PFSK-1 (cell line): ENCODE results near the gene HNRNPAB.

Experiments used
- TAF1 ChIP-seq: IDR thresholded peaks from 2 replicates; pipeline ENCODE4 v1.6.1; 2012; ENCODE audit warnings: low read length, control low read depth, borderline replicate concordance; ENCODE audit not compliant: insufficient read depth
- TF ChIP-seq, protein P1 (sequence below), 2 experiments: IDR thresholded peaks; 2 replicates each; pipeline versions ENCODE4 v1.6.1 to v1.8.0; 2011 to 2012; ENCODE audit warnings: low read depth in 2 of 2, low read length in 2 of 2, control low read depth in 1 of 2, inconsistent platforms in 1 of 2, mild to moderate bottlenecking in 1 of 2, moderate library complexity in 1 of 2; ENCODE audit not compliant: insufficient read depth in 1 of 2

DNA sequence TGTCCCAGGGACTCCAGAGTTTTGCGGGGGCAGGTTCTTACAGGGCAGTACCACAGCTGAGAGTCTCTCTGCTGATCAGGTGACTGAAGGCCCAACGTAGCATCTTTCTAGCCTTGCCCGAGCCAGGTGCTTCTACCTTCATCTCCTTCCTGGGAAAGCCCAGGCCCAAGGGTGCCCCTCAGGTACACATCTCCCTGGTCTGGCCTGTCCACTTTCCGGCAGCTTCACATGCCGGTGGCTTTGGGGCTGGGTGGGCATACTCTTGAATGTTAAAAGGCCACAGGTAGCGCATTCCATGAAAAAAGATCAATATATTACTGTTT lies 33.9 kb downstream of the HNRNPAB start:
- TF ChIP-seq TAF1, result no peak
- TF ChIP-seq, protein P1, sequence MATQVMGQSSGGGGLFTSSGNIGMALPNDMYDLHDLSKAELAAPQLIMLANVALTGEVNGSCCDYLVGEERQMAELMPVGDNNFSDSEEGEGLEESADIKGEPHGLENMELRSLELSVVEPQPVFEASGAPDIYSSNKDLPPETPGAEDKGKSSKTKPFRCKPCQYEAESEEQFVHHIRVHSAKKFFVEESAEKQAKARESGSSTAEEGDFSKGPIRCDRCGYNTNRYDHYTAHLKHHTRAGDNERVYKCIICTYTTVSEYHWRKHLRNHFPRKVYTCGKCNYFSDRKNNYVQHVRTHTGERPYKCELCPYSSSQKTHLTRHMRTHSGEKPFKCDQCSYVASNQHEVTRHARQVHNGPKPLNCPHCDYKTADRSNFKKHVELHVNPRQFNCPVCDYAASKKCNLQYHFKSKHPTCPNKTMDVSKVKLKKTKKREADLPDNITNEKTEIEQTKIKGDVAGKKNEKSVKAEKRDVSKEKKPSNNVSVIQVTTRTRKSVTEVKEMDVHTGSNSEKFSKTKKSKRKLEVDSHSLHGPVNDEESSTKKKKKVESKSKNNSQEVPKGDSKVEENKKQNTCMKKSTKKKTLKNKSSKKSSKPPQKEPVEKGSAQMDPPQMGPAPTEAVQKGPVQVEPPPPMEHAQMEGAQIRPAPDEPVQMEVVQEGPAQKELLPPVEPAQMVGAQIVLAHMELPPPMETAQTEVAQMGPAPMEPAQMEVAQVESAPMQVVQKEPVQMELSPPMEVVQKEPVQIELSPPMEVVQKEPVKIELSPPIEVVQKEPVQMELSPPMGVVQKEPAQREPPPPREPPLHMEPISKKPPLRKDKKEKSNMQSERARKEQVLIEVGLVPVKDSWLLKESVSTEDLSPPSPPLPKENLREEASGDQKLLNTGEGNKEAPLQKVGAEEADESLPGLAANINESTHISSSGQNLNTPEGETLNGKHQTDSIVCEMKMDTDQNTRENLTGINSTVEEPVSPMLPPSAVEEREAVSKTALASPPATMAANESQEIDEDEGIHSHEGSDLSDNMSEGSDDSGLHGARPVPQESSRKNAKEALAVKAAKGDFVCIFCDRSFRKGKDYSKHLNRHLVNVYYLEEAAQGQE (IDR thresholded peaks at IDR 0.05; ENCODE audit: insufficient read depth in 1 of 2, low read depth in 2 of 2, low read length in 2 of 2), result no peak
